ENCODE results near the gene PDPN.

PDPN gene

GRCh38 chr1:13583595-13583965 lies at the start of gene PDPN:
PDPN (plus strand) TSS chr1:13583832; CDS start chr1:13584034, 202 bp downstream.
- TF ChIP-seq, protein P1, sequence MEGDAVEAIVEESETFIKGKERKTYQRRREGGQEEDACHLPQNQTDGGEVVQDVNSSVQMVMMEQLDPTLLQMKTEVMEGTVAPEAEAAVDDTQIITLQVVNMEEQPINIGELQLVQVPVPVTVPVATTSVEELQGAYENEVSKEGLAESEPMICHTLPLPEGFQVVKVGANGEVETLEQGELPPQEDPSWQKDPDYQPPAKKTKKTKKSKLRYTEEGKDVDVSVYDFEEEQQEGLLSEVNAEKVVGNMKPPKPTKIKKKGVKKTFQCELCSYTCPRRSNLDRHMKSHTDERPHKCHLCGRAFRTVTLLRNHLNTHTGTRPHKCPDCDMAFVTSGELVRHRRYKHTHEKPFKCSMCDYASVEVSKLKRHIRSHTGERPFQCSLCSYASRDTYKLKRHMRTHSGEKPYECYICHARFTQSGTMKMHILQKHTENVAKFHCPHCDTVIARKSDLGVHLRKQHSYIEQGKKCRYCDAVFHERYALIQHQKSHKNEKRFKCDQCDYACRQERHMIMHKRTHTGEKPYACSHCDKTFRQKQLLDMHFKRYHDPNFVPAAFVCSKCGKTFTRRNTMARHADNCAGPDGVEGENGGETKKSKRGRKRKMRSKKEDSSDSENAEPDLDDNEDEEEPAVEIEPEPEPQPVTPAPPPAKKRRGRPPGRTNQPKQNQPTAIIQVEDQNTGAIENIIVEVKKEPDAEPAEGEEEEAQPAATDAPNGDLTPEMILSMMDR (IDR thresholded peaks at IDR 0.05; ENCODE audit: insufficient read depth, low read depth, low read length, missing control alignments) = no peak
- H3K4me3 ChIP-seq (ENCODE audit: low read depth, low read length) = no peak within 1 kb of the TSS
- no peak for DNase-seq (ENCODE audit: low read depth)

- H3K4me3 ChIP-seq (ENCODE audit: low read depth, low read length) = no peak overlapping the region
- TF ChIP-seq, protein P1 (IDR thresholded peaks at IDR 0.05; ENCODE audit: insufficient read depth, low read depth, low read length, missing control alignments) = no peak
- DNase-seq (ENCODE audit: low read depth) = no peak
Observed at GRCh38 chr1:13535227-13535626, 48.4 kb upstream of the PDPN start.

- TF ChIP-seq, protein P1 (IDR thresholded peaks at IDR 0.05; ENCODE audit: insufficient read depth, low read depth, low read length, missing control alignments) = no peak
Observed at GRCh38 chr1:13536571-13536970, 47.1 kb upstream of the PDPN start.

DNA sequence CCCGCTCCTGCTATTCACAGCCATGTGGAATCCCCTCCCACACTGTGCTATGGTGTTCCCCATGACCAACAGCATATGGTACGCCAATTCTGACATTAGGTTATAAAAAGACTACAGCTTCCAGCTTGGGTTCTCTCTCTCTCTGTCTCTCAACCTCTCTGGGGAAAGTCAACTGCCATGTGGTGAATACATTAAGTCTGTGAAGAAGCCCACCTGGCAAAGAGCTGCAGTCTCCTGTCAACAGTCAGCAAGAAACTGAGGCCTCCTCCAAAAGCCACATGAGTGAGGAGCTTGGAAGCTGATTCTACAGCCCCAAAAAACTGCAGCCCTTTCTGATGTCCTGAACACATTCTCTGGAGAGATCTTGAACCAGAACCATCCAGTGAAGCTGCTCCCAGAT lies 44.8 kb upstream of the PDPN start:
- TF ChIP-seq, protein P1 (IDR thresholded peaks at IDR 0.05; ENCODE audit: insufficient read depth, low read depth, low read length, missing control alignments) = no peak
- no peak for DNase-seq (ENCODE audit: low read depth)
- H3K4me3 ChIP-seq (ENCODE audit: low read depth, low read length) = no peak overlapping the region

More at GRCh38 chr1:13536571-13536970, 47.1 kb upstream of the PDPN start:
- DNase-seq (ENCODE audit: low read depth) = no peak
- H3K4me3 ChIP-seq (ENCODE audit: low read depth, low read length) = no peak overlapping the region

DNA sequence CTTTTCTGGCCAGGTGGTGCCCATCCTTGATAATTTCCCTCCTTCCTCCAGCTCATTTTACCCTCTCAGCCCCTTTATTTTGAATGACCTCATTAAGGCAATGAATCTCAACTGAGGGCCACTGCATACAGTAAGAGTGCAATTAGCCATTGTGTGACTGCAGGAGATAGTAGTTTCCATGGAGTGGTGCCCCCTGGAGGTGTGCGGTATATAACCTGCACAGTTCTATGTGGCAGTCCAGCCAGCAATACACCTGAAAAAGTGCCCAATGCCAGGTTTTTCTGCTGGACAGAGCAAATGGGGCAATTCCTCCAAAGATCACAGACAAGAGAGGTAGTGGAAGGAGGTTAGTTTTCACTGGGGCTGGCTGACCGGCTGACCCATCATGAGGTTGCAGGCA lies 43.9 kb upstream of the PDPN start:
- no peak for DNase-seq (ENCODE audit: low read depth)
- H3K4me3 ChIP-seq (ENCODE audit: low read depth, low read length) = no peak overlapping the region
- TF ChIP-seq, protein P1 (IDR thresholded peaks at IDR 0.05; ENCODE audit: insufficient read depth, low read depth, low read length, missing control alignments) = no peak

DNA sequence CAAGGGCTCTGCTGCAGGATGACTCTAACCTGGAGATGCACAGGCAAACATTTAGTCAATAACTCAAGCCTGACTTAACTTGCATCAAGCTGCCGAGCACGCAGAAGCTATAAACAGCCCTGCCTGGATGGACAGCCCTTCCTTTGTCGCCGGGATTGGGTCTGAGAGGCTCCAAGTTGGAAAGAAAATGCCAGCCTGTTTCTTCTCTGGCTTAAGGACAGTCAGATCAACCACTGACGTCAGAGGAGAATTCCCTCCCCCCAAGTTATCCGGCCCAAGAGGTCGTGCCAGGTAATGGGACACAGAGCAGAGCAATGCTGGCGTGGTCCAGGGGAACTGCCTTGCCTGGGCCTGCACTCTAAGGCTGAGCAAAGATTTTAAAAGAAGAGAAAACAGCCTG lies 42.8 kb upstream of the PDPN start:
- TF ChIP-seq, protein P1 (IDR thresholded peaks at IDR 0.05; ENCODE audit: insufficient read depth, low read depth, low read length, missing control alignments) = no peak
- no peak for DNase-seq (ENCODE audit: low read depth)
- H3K4me3 ChIP-seq (ENCODE audit: low read depth, low read length) = no peak overlapping the region

DNA sequence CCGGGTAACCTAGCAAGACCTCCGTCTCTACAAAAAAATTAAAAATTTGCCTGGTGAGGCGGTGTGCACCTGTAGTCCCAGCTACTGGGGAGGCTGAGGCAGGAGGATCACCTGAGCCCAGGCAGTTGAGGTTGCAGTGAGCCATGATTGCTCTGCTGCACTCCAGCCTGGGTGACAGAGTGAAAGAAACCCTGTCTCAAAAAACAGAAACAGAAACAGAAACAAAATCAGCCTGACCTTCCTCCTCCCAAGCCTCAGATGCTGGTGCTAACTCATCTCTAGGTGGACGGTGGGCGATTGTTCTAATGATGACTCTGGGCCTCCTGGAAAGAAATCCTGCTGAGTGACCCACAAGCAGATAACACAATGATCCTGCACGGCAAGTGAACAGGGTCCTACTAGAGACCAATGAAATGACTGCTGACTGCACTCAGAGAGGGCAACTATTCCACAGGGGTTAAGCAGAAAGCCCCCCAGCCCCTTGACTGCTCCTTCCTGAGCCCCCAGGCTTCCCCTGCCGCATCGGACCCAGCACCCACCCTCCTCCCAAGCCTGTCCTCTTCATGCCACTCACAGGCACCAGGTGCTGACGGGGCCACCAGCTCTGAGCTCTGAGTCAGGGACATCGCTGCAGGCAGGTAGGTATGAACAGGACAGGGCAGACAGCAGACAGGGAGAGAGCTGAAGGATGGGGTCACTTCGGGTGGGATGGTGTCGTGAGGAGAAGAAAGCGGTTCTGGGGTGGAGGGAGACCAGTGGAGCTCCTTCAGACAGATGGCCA lies 42.0 kb upstream of the PDPN start:
- H3K4me3 ChIP-seq (ENCODE audit: low read depth, low read length) = no peak overlapping the region
- TF ChIP-seq, protein P1 (IDR thresholded peaks at IDR 0.05; ENCODE audit: insufficient read depth, low read depth, low read length, missing control alignments) = no peak
- DNase-seq (ENCODE audit: low read depth) = peak; percentile 22
